GM12878 (cell line): ENCODE measurements around the gene ST7. TPM values are rescaled to one million over a fixed set of nuclear protein-coding genes. Genes with fewer than 3 reads are reported as not detected.

Experiments used
- ATAC-seq: fragments of 200-7000 bp; cut with Tn5 transposase; 3 replicates; pipeline ENCODE4 v1.9.1; 2020; ENCODE audit warnings: mild to moderate bottlenecking, moderate library complexity
- BruUV-seq: library from RNA; stranded (reverse); fragments of 400-500 nt; replicated peaks from 2 replicates; lab custom pipeline; 2021; lab: Mats Ljungman, UMichigan
- CTCF ChIA-PET: fragments of 300-600 bp; sonication (Branson Sonifier 250); formaldehyde crosslinking; extraction: SDS; loops from one replicate; lab custom pipeline; 2021; ENCODE audit warnings: inconsistent platforms; lab: Yijun Ruan, JAX
- POLR2A ChIA-PET: fragments of 350-600 bp; formaldehyde crosslinking; extraction: SDS; loops from one replicate; lab custom pipeline; 2021; ENCODE audit warnings: inconsistent platforms; lab: Charles Lee
- RAD21 ChIA-PET: fragments of 300-600 bp; sonication (Branson Sonifier 250); formaldehyde crosslinking; loops from one replicate; lab custom pipeline; 2023; ENCODE audit warnings: antibody characterized with exemption; ENCODE audit not compliant: unreplicated experiment; lab: Charles Lee
- SMC1A ChIA-PET: fragments of 300-600 bp; sonication (Branson Sonifier 250); formaldehyde crosslinking; loops from one replicate; lab custom pipeline; 2023; ENCODE audit not compliant: unreplicated experiment, uncharacterized antibody; lab: Charles Lee
- DNase-seq: peaks from one replicate; pipeline ENCODE4 v3.0.0-alpha.2; 2011; ENCODE audit warnings: low read depth, low spot score
- FAIRE-seq: peaks from 3 replicates; lab custom pipeline; 2011; peaks lifted over from hg19 to GRCh38; lab: Jason Lieb, UNC
- H2AFZ ChIP-seq: 2 replicates; pipeline ENCODE4 v1.6.0; 2011; ENCODE audit warnings: low read depth, low read length, control low read depth; ENCODE audit not compliant: control insufficient read depth
- H3K27ac ChIP-seq: 2 replicates; pipeline ENCODE4 v1.5.1; 2011; ENCODE audit warnings: control low read depth; ENCODE audit not compliant: control insufficient read depth, insufficient read depth
- H3K27me3 ChIP-seq, 2 experiments: replicated peaks in 1 of 2; 2 replicates each; pipeline versions ENCODE4 v1.6.0 to v1.6.1; 2011; ENCODE audit warnings: low read length in 1 of 2; ENCODE audit not compliant: control insufficient read depth in 2 of 2, insufficient read depth in 2 of 2
- H3K36me3 ChIP-seq, 2 experiments: 2 replicates each; pipeline ENCODE4 v1.5.1; 2011; ENCODE audit warnings: low read length in 1 of 2; ENCODE audit not compliant: control insufficient read depth in 2 of 2, insufficient read depth in 2 of 2
- H3K4me1 ChIP-seq: 2 replicates; pipeline ENCODE4 v1.6.1; 2011; ENCODE audit warnings: mild to moderate bottlenecking, low read length, moderate library complexity, mixed read lengths; ENCODE audit not compliant: control insufficient read depth, insufficient read depth
- H3K4me2 ChIP-seq: 2 replicates; pipeline ENCODE4 v1.6.0; 2011; ENCODE audit warnings: control low read depth; ENCODE audit not compliant: control insufficient read depth, insufficient read depth
- H3K4me3 ChIP-seq: fragments of 200-600 bp; sonication (generic); 2 replicates; pipeline ENCODE4 v1.5.1; 2016
- H3K79me2 ChIP-seq: 2 replicates; pipeline ENCODE4 v1.6.0; 2011; ENCODE audit warnings: low read length; ENCODE audit not compliant: control insufficient read depth, insufficient read depth
- H3K9ac ChIP-seq: 2 replicates; pipeline ENCODE4 v1.8.0; 2011; ENCODE audit warnings: low read length, control low read depth, mixed read lengths; ENCODE audit not compliant: control insufficient read depth, insufficient read depth
- H3K9me3 ChIP-seq: replicated peaks from 3 replicates; pipeline ENCODE4 v1.5.1; 2011; ENCODE audit warnings: mild to moderate bottlenecking, low read length; ENCODE audit not compliant: control insufficient read depth, insufficient read depth
- H4K20me1 ChIP-seq: 2 replicates; pipeline ENCODE4 v1.6.0; 2011; ENCODE audit not compliant: control insufficient read depth, insufficient read depth
- CEBPZ ChIP-seq: fragments of 150-350 bp; IDR thresholded peaks from 2 replicates; pipeline ENCODE4 v1.6.1; 2016; ENCODE audit warnings: low read depth, low read length
- FOS ChIP-seq: IDR thresholded peaks from 3 replicates; pipeline ENCODE4 v1.6.1; 2011; ENCODE audit warnings: borderline replicate concordance; ENCODE audit not compliant: insufficient read length; ENCODE audit errors: extremely low read depth
- KAT2A ChIP-seq: conservative IDR thresholded peaks from 2 replicates; pipeline ENCODE4 v1.6.1; 2011; ENCODE audit warnings: low read depth, low read length; ENCODE audit not compliant: control insufficient read depth
- RUNX3 ChIP-seq: IDR thresholded peaks from 2 replicates; pipeline ENCODE4 v1.6.1; 2012; ENCODE audit warnings: low read length, inconsistent platforms
- SPI1 ChIP-seq: IDR thresholded peaks from 2 replicates; pipeline ENCODE4 v1.6.1; 2011; ENCODE audit warnings: low read depth, mild to moderate bottlenecking, low read length, moderate library complexity, borderline replicate concordance; ENCODE audit not compliant: insufficient read depth
- WGBS: methylation state at CpG from one replicate; pipeline ENCODE4 v1.1.6; 2016; ENCODE audit warnings: low lambda C conversion rate; ENCODE audit not compliant: insufficient replicate concordance, insufficient coverage; ENCODE audit errors: missing lambda C conversion rate; 5-methylcytosine and 5-hydroxymethylcytosine counted together
- in situ Hi-C: fragments of 300-500 bp; cut with MboI; formaldehyde crosslinking; loops from 9 replicates; pipeline ENCODE4 v1.14.3; 2018; ENCODE audit warnings: mixed read lengths
- intact Hi-C: fragments of 100-400 bp; cut with micrococcal nuclease; formaldehyde crosslinking; loops from one replicate; pipeline ENCODE4 v1.14.2; 2022; ENCODE audit not compliant: unreplicated experiment
- polyA plus RNA-seq, 11 experiments: library from polyadenylated mRNA; depleted of rRNA in 4 of 11; unstranded in 6 of 11; stranded (reverse) in 5 of 11; fragments of >200 nt; fragmentation: Nextera tagmentation in 4 of 11; fragmentation: Illumina TruSeq in 1 of 11; extraction: Ambion mirVana in 4 of 11; extraction: Trizol in 1 of 11; gene quantifications; 1 replicate in 1 of 11; 2 replicates in 10 of 11; pipeline versions ENCODE4 v1.2.1 to v1.2.3, GENCODE V29; 2011 to 2016; ENCODE audit warnings: inconsistent platforms in 2 of 11, missing spikeins in 2 of 11, low read depth in 1 of 11
- total RNA-seq, 4 experiments: library from RNA; depleted of rRNA in 3 of 4; stranded (reverse); fragments of >200 nt in 3 of 4; fragmentation: Illumina TruSeq in 1 of 4; extraction: Trizol in 1 of 4; gene quantifications; 2 replicates each; pipeline versions ENCODE4 v1.2.1 to v1.2.3, GENCODE V29; 2013 to 2021

Gene ST7
- total and polyA plus RNA-seq, 10 of the 15 experiments (the other 5 are each of a cell fraction or from before 2014, with no cell fraction given): 27.7 to 76.4 (median 53.6) TPM

DNA sequence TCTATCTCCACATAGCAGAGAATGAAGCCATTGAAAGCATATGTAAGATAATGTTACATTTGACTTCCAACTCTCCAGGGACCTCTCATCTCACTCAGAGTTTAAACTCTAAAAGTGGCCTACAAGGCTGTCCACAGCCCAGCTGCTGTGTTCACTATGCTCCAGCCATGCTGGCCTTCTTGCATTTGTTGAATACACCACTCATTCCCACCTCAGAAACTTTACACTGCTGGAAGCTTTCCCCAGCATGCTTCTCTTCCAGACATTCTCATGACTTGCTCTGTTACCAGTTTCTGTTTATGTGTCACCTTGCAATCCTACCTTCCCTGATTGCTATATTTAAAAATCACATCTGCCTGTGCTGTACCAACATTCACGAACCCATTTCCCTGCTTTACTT, 202.4 kb downstream of the ST7 start:
- TF ChIP-seq CEBPZ: no peak
- TF ChIP-seq FOS: no peak
- no peak for TF ChIP-seq SPI1
- TF ChIP-seq RUNX3: no peak
- TF ChIP-seq KAT2A: no peak
- no peaks in the 10 kb centered on the region for H3K4me1 ChIP-seq
- in situ Hi-C loops: no loop called here
- H3K4me3 ChIP-seq: no peak overlapping the region
- no peak overlapping the region for H2AFZ ChIP-seq
- no peaks in the 10 kb centered on the region for H4K20me1 ChIP-seq
- 95% methylated on average over 1 of the region's 1 CpG for WGBS
- BruUV-seq: no TSS peak
- RAD21 ChIA-PET: no interaction called here
- no peaks in the 10 kb centered on the region for H3K79me2 ChIP-seq
- DNase-seq (no peak), FAIRE-seq (no peak), ATAC-seq (no peak)
- H3K27ac ChIP-seq: no peak overlapping the region
- H3K9ac ChIP-seq: no peak overlapping the region
- no peak overlapping the region for H3K4me2 ChIP-seq
- intact Hi-C loops: no loop called here
- POLR2A ChIA-PET: no interaction called here
- CTCF ChIA-PET: interaction anchor here (0.6 to 1.0 kb wide), 2 partner anchors 29 to 960 kb away, joined by 3 read pairs; no protein-coding TSS in a partner anchor
- H3K27me3 ChIP-seq: no peaks in the 10 kb centered on the region
- peaks cover 6 to 10% of the 10 kb centered on the region in 2 experiments; a peak in 3 of 4 replicates for H3K36me3 ChIP-seq
- SMC1A ChIA-PET: interaction anchor here (1.4 kb wide), 1 partner anchor 28 kb away, joined by 3 read pairs; no protein-coding TSS in a partner anchor
- H3K9me3 ChIP-seq: no peaks in the 10 kb centered on the region
